Measurements from ENCODE around the gene SOHLH2.

GRCh38 chr13:36211567-36211966 lies 2.8 kb downstream of the SOHLH2 start:
- TF ChIP-seq CTCF (IDR thresholded peaks at IDR 0.05; ENCODE audit: poor library complexity) (no peak), EZH2 (IDR thresholded peaks at IDR 0.05; ENCODE audit: borderline replicate concordance) (no peak), EZH2phosphoT487 (IDR thresholded peaks at IDR 0.05; ENCODE audit: low read depth, severe bottlenecking, unreplicated experiment) (no peak)

All from hepatocyte (in vitro differentiated cells).